Nephron (organoid): ENCODE results near the gene ELP5.

Experiments used
- H3K27ac Mint-ChIP-seq, 3 experiments: 2 replicates each; pipeline ENCODE4 v1.8.0; 2020; ENCODE audit warnings: mixed read lengths in 3 of 3, mild to moderate bottlenecking in 2 of 3, moderate library complexity in 1 of 3
- H3K27me3 Mint-ChIP-seq: 2 replicates; pipeline ENCODE4 v1.8.0; 2021; ENCODE audit warnings: low read depth, mild to moderate bottlenecking, moderate library complexity, mixed read lengths
- H3K36me3 Mint-ChIP-seq: 2 replicates; pipeline ENCODE4 v1.8.0; 2020; ENCODE audit warnings: low read depth, mixed read lengths
- H3K4me1 Mint-ChIP-seq: 2 replicates; pipeline ENCODE4 v1.8.0; 2020; ENCODE audit warnings: mixed read lengths
- H3K4me3 Mint-ChIP-seq, 3 experiments: 2 replicates each; pipeline ENCODE4 v1.8.0; 2020; ENCODE audit warnings: mild to moderate bottlenecking in 3 of 3, mixed read lengths in 3 of 3, moderate library complexity in 2 of 3
- H3K9me3 Mint-ChIP-seq: 2 replicates; pipeline ENCODE4 v1.8.0; 2020; ENCODE audit warnings: mixed read lengths
- CTCF ChIP-seq, 3 experiments: fragments of 200-600 bp; sonication (generic); IDR thresholded peaks; one replicate each; pipeline ENCODE4 v1.5.0; 2021; ENCODE audit warnings: antibody characterized with exemption in 3 of 3; ENCODE audit not compliant: unreplicated experiment in 3 of 3

ELP5 gene

DNA sequence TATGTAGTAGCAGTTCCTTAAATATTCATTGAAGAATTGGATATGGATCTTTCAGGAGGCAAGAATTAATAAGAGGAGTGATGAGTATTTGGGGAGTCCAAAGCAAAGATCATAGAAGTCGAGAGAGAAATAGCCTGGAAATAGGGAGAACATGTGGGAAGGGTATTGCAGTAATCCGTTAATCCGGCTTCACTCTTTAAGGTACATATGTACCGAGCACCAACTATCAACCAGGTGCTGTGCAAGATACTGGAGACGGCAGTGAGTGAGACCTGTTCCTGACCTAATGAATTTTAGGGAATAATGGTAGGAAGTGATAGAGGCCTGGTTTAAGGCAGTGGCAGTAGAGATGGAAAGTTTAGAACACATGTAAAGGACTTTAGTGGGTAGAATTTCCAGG is 1.1 kb downstream of the ELP5 start:
- Mint-ChIP-seq H3K27me3 (no peaks in the 10 kb centered on the region), H3K4me1 (peaks cover 40% of the 10 kb centered on the region), H3K9me3 (no peaks in the 10 kb centered on the region), H3K4me3 (peak overlapping the region; percentile 87 to 92 (median 90)), H3K36me3 (peaks cover 38% of the 10 kb centered on the region), H3K27ac (peak overlapping the region; percentile 99)
- TF ChIP-seq CTCF (IDR thresholded peaks at IDR 0.05; ENCODE audit: unreplicated experiment in 3 of 3), result no peak

DNA sequence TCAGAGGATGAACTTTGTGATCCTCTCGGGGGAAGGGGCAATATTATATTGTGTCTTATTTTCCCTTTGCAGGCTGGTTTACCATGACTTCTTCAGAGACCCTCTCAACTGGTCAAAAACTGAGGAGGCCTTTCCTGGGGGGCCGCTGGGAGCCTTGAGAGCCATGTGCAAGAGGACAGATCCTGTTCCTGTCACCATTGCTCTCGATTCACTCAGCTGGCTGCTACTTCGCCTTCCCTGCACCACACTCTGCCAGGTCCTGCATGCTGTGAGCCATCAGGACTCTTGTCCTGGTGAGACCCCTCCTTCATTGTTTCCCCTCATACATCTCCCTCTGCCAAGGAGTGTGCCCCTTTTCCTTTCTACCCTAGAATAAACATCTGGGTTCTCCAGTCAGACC is 2.5 kb downstream of the ELP5 start:
- TF ChIP-seq CTCF (IDR thresholded peaks at IDR 0.05; ENCODE audit: unreplicated experiment in 3 of 3), result no peak
- Mint-ChIP-seq H3K4me1 (peaks cover 28% of the 10 kb centered on the region), H3K4me3 (peak overlapping the region; percentile 69 to 82 (median 77)), H3K27ac (peak overlapping the region in 1 of 3 experiments; percentile 67), H3K9me3 (no peaks in the 10 kb centered on the region), H3K36me3 (peaks cover 49% of the 10 kb centered on the region), H3K27me3 (peaks cover 6% of the 10 kb centered on the region)

GRCh38 chr17:7256766-7257456 is 4.9 kb downstream of the ELP5 start:
- no peak for TF ChIP-seq CTCF (IDR thresholded peaks at IDR 0.05; ENCODE audit: unreplicated experiment in 3 of 3)
- no peaks in the 10 kb centered on the region for H3K9me3 Mint-ChIP-seq
- peak overlapping the region in 1 of 3 experiments; percentile 49 for H3K27ac Mint-ChIP-seq
- H3K4me3 Mint-ChIP-seq, result peak overlapping the region in 1 of 3 experiments; percentile 13
- peaks cover 13% of the 10 kb centered on the region for H3K4me1 Mint-ChIP-seq
- peaks cover 51% of the 10 kb centered on the region for H3K36me3 Mint-ChIP-seq
- H3K27me3 Mint-ChIP-seq, result peaks cover 30% of the 10 kb centered on the region

- peak overlapping the region; percentile 24 to 65 (median 44) for H3K4me3 Mint-ChIP-seq
- TF ChIP-seq CTCF (IDR thresholded peaks at IDR 0.05; ENCODE audit: unreplicated experiment in 3 of 3), result no peak
Observed at GRCh38 chr17:7258731-7259554, 6.9 kb downstream of the ELP5 start.

DNA sequence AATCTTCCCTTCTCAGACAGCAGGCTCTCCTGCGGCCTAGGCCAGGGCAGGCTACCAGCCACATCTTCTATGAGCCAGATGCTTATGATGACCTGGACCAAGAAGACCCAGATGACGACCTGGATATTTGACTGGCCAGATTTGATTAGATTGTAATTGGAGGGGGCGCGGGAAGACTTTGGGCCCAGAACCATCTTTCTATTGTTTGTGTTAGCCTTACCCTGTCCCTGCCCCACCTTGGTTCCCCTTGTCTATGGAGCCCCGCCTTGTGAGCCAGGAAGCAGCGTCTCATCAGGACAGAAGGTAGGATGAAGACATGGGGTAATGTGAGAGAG is 7.5 kb downstream of the ELP5 start:
- no peak for TF ChIP-seq CTCF (IDR thresholded peaks at IDR 0.05; ENCODE audit: unreplicated experiment in 3 of 3)
- peaks cover 37% of the 10 kb centered on the region for H3K36me3 Mint-ChIP-seq
- H3K4me1 Mint-ChIP-seq, result peaks cover 11% of the 10 kb centered on the region
- H3K27ac Mint-ChIP-seq, result peak overlapping the region in 1 of 3 experiments; percentile 79
- H3K9me3 Mint-ChIP-seq, result no peaks in the 10 kb centered on the region
- H3K27me3 Mint-ChIP-seq, result peaks cover 55% of the 10 kb centered on the region
- peak overlapping the region; percentile 24 to 65 (median 44) for H3K4me3 Mint-ChIP-seq

More at GRCh38 chr17:7258731-7259554, 6.9 kb downstream of the ELP5 start:
- Mint-ChIP-seq H3K36me3 (peaks cover 41% of the 10 kb centered on the region), H3K27me3 (peaks cover 49% of the 10 kb centered on the region), H3K4me1 (peaks cover 8% of the 10 kb centered on the region), H3K9me3 (no peaks in the 10 kb centered on the region), H3K27ac (peak overlapping the region in 2 of 3 experiments; percentile 43 to 79)
